ENCODE measurements around the gene RECK. TPM values are rescaled to one million over a fixed set of nuclear protein-coding genes. Genes with fewer than 3 reads are reported as not detected.

The RECK gene
- total RNA-seq, 1 experiment from 2014 or later = 10.1 TPM

DNA sequence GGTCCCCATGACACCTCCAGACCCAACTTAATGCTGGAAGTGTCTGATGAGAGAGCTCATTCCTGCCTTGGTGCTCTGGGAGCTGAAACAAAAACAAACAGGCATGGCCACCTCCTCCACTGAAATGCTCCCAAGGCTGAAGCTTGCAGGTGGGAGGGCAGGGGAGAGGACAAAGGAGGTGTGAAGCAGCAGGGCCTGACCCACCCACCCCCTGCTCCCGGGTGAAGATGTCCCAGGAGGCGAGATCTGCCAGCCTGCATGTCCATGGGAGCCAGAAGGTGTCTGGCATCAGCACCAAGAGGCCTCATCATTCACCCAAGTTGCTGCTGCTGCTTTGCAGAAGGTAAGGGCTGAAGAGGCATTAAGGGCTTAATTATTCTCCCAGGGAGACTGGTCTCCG is 128.3 kb downstream of the RECK start:
- Histone ChIP-seq H3K4me1 (peaks cover 34% of the 10 kb centered on the region), H3K27ac (no peak overlapping the region; the same call in 1 of the 2 replicates), H3K27me3 (no peaks in the 10 kb centered on the region), H3K4me3 (no peak overlapping the region), H3K9me3 (replicated peaks) (no peaks in the 10 kb centered on the region), H3K36me3 (no peaks in the 10 kb centered on the region)
- DNase-seq = no peak

DNA sequence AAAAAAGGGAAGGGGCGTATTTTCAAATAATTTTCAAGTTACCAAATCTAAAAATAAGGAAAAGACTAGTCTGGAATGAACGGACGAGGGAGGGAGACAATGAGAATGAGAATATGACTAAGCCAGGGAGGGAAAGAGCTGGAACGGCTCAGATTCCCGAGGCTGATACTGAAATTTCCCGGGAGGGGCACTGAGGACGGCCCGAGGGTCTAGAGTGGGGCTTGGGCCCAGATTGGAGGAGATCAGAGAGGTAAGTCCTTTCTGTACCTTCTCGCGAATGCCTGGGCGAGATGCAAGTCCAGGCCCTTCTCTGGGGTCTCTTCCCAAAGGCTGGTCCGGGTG is 129.1 kb downstream of the RECK start:
- Histone ChIP-seq H3K36me3 (no peaks in the 10 kb centered on the region), H3K27ac (no peak overlapping the region), H3K4me3 (peak overlapping the region; percentile 53; the same call in 1 of the 2 replicates), H3K9me3 (replicated peaks) (no peaks in the 10 kb centered on the region), H3K27me3 (no peaks in the 10 kb centered on the region), H3K4me1 (peaks cover 34% of the 10 kb centered on the region)
- no peak for DNase-seq

DNA sequence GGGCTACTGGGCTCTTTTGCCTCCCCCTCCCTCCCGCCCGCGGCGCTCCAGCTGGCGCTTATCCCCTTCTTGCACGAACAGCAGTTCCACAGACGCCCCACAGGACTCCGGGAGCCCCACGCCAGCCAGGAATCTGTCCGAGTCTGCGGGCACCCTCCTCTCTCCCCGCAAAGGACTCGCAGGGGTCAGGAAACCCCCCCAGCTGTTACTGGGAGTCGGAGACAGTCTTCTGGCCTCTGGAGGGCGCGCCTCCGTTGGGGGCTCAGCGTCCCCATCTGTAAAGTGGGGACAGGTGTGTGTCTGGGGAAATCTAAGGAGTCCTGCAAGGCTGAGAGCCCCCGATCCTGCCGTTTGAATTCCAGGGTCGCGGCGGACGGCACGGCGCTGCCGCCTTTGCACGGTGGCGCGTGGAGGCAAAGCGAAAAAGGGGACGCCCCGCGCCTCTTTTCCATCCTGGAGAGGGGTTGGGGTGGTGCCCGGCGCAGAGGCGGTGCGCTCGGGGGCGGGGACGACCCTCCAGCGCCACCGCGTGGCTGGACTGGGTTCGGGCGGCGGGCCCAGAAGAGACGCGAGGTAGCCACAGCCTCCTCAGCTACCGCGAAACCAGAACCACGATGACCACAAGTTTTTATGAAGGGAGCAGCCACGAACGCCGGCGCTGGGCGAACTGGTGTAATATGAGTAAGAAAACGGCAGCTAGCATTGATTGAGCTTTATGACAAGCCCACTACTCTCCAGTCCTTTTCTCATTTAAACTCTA is 129.6 kb downstream of the RECK start:
- Histone ChIP-seq H3K36me3 (no peaks in the 10 kb centered on the region), H3K4me1 (peaks cover 30% of the 10 kb centered on the region), H3K9me3 (replicated peaks) (no peaks in the 10 kb centered on the region), H3K27me3 (no peaks in the 10 kb centered on the region), H3K27ac (no peak overlapping the region), H3K4me3 (peak overlapping the region; percentile 53)
- peak; percentile 78 to 86 for DNase-seq

DNA sequence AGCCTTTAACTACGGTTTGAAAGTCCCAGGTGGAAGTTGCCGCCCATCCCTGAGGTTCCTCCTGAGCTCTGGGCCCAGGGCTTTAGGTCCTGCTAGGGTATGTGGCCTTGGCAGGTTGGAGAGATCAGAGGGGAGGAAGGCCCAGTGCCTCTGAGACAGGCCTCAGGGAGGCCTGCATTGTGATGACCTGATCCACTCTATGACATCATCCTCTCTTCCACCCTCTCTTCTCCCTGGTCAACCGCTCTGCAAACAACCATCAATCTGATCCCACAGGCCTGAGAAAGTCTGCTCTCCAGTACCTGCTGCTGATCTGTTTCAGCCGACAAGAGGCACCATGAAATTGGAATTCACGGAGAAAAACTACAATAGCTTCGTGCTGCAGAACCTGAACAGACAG is 132.5 kb downstream of the RECK start, which contains the start of gene CCIN:
TSS of gene CCIN (plus strand) at position 223 of the 400 bp plus-strand sequence. CDS start at position 338, 115 bp downstream.
- no peak within 1 kb of the TSS for H3K4me3 ChIP-seq
- no peaks in the 10 kb centered on the region for H3K36me3 ChIP-seq
- H3K27ac ChIP-seq = no peak within 1 kb of the TSS
- H3K4me1 ChIP-seq = peaks cover 12% of the 10 kb centered on the region
- H3K9me3 ChIP-seq (replicated peaks) = no peaks in the 10 kb centered on the region
- H3K27me3 ChIP-seq = no peaks in the 10 kb centered on the region
- DNase-seq = no peak

DNA sequence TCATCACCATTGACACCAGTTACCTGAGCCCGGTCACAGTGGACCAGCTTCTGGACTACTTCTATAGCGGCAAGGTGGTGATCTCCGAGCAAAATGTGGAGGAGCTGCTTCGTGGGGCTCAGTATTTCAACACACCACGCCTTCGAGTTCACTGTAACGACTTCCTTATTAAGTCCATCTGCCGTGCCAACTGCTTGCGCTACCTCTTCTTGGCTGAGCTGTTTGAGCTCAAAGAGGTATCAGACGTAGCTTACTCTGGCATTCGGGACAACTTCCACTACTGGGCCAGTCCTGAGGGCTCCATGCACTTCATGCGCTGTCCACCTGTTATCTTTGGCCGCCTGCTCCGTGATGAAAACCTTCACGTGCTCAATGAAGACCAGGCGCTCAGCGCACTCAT is 133.0 kb downstream of the RECK start:
- H3K36me3 ChIP-seq = no peaks in the 10 kb centered on the region
- no peaks in the 10 kb centered on the region for H3K9me3 ChIP-seq (replicated peaks)
- no peak overlapping the region for H3K27ac ChIP-seq
- H3K27me3 ChIP-seq = no peaks in the 10 kb centered on the region
- peaks cover 7% of the 10 kb centered on the region for H3K4me1 ChIP-seq
- no peak overlapping the region for H3K4me3 ChIP-seq
- DNase-seq = no peak

DNA sequence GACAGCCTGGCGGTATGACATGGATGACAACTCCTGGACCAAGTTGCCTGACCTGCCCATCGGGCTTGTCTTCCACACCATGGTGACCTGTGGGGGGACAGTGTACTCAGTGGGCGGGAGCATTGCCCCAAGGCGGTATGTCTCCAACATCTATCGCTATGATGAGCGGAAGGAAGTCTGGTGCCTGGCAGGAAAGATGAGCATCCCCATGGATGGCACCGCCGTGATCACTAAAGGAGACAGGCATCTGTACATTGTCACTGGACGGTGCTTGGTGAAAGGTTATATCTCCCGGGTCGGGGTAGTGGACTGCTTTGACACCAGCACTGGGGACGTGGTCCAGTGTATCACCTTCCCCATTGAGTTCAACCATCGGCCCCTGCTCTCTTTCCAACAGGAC is 133.8 kb downstream of the RECK start:
- H3K27ac ChIP-seq = no peak overlapping the region

DNA sequence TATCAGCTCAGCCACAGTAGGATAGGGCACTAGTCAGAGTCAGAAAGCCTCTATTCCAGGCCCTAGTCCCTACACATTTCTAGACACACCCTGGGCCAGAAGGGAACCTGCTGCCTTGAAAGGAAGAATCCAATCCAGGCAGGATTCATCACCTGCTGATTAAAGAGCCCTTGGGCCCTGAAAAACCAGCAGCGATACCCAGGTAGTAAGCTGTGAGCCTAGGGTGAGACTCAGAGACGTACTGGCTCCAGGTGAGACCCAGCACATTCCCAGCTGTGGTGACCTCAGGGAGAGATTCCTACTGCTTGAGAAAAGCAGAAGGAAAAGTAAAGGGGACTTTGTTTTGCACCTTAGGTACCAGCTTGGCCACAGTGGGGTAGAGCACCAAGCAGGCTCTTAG is 137.1 kb downstream of the RECK start:
- DNase-seq = no peak
- Histone ChIP-seq H3K27ac (no peak overlapping the region), H3K4me3 (no peak overlapping the region), H3K36me3 (no peaks in the 10 kb centered on the region), H3K27me3 (no peaks in the 10 kb centered on the region), H3K4me1 (no peaks in the 10 kb centered on the region), H3K9me3 (replicated peaks) (no peaks in the 10 kb centered on the region)

More for the DNA sequence above, 133.8 kb downstream of the RECK start:
- no peaks in the 10 kb centered on the region for H3K27me3 ChIP-seq
- H3K4me3 ChIP-seq = no peak overlapping the region
- H3K9me3 ChIP-seq (replicated peaks) = no peaks in the 10 kb centered on the region
- no peaks in the 10 kb centered on the region for H3K4me1 ChIP-seq
- H3K36me3 ChIP-seq = no peaks in the 10 kb centered on the region
- DNase-seq = no peak

Other genes starting within 250 kb of the RECK start
- gene NPR2, start 245.3 kb upstream of the RECK start, total RNA-seq (2014; rRNA removed; shearing (Covaris generic)) = 0.24 and 0.41 TPM in 2 replicates
- gene SPAG8, start 224.7 kb upstream of the RECK start, total RNA-seq (2014; rRNA removed; shearing (Covaris generic)) = 0.20 and 0.63 TPM in 2 replicates
- gene HINT2, start 221.9 kb upstream of the RECK start, total RNA-seq (2014; rRNA removed; shearing (Covaris generic)) = 21.3 and 28.2 TPM in 2 replicates
- not detected in 2 replicates for gene FAM221B, start 208.2 kb upstream of the RECK start, total RNA-seq (2014; rRNA removed; shearing (Covaris generic))
- gene TMEM8B, start 207.7 kb upstream of the RECK start, total RNA-seq (2014; rRNA removed; shearing (Covaris generic)) = 1.7 and 2.1 TPM in 2 replicates
- not detected in 2 replicates for gene OR13J1, start 166.5 kb upstream of the RECK start, total RNA-seq (2014; rRNA removed; shearing (Covaris generic))
- 0.48 TPM in 1 of 2 replicates, not detected in the other for gene HRCT1, start 130.7 kb upstream of the RECK start, total RNA-seq (2014; rRNA removed; shearing (Covaris generic))
- 0.12 and 0.18 TPM in 2 replicates for gene SPAAR, start 127.4 kb upstream of the RECK start, total RNA-seq (2014; rRNA removed; shearing (Covaris generic))
- not detected in 2 replicates for gene OR2S2, start 78.8 kb upstream of the RECK start, total RNA-seq (2014; rRNA removed; shearing (Covaris generic))
- gene GLIPR2, start 99.8 kb downstream of the RECK start, total RNA-seq (2014; rRNA removed; shearing (Covaris generic)) = 26.3 and 27.1 TPM in 2 replicates
- gene CCIN, start 132.5 kb downstream of the RECK start, total RNA-seq (2014; rRNA removed; shearing (Covaris generic)) = 0.05 and 0.24 TPM in 2 replicates
- gene CLTA, start 154.0 kb downstream of the RECK start, total RNA-seq (2014; rRNA removed; shearing (Covaris generic)) = 175 and 179 TPM in 2 replicates
- gene GNE, start 221.5 kb downstream of the RECK start, total RNA-seq (2014; rRNA removed; shearing (Covaris generic)) = 29.2 and 30.0 TPM in 2 replicates